D721Med (cell line): ENCODE measurements around the gene LMNB1.
"Not testable (repeated sequence)": the region's sequence is repeated elsewhere in the genome, so short reads cannot be mapped to it uniquely, and the experiment has no call there.

Experiments used
- DNase-seq: peaks from one replicate; pipeline ENCODE4 v3.0.0; 2011; ENCODE audit warnings: low spot score; ENCODE audit not compliant: insufficient read length
- FAIRE-seq: peaks from 2 replicates; lab custom pipeline; 2011; peaks lifted over from hg19 to GRCh38; lab: Jason Lieb, UNC
- CTCF ChIP-seq: IDR thresholded peaks from 2 replicates; pipeline ENCODE4 v1.5.1; 2012; ENCODE audit warnings: mild to moderate bottlenecking, control low read depth; ENCODE audit not compliant: insufficient read depth; ENCODE audit errors: missing control alignments

The LMNB1 gene

DNA sequence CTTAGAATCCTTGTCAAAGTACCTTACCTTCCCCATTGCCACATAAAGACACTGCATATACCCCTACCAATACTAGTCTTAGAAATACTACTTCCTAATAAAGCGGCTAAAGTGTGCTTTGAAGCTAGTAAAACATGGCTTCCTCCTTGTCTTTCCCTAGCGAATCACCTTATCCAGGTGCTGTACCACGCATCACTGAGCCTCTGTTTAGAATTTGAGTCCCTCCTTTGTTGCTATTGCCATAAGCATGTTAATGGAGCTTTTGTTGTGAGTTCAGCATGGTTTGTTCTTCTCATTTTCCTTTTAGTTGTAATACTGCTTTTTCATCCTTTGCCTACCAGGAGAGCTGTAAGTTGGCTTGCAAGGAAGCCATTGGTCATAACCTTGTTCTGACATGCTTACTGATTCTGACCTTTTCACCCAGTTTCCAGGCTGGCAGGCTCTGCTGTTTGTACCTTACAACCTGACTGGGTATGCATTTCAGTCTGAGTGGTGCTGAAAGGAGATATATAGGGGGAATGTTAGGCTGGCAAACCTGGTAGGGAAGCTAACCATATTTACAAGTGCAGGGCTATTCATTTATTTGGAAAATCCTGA lies 49.8 kb downstream of the LMNB1 start:
- no peak for TF ChIP-seq CTCF
- DNase-seq, result no peak
- FAIRE-seq, result no peak

- FAIRE-seq (no peak), DNase-seq (no peak)
These were observed 52.2 kb downstream of the LMNB1 start for GRCh38 chr5:126829098-126829497.

GRCh38 chr5:126830061-126830460 lies 53.1 kb downstream of the LMNB1 start:
- no peak for DNase-seq
- no peak for FAIRE-seq
- no peak for TF ChIP-seq CTCF

More at GRCh38 chr5:126829098-126829497, 52.2 kb downstream of the LMNB1 start:
- no peak for TF ChIP-seq CTCF

- TF ChIP-seq CTCF, result no peak
- DNase-seq (no peak), FAIRE-seq (peak; percentile 25)
These were observed 54.2 kb downstream of the LMNB1 start for GRCh38 chr5:126831156-126831555.

DNA sequence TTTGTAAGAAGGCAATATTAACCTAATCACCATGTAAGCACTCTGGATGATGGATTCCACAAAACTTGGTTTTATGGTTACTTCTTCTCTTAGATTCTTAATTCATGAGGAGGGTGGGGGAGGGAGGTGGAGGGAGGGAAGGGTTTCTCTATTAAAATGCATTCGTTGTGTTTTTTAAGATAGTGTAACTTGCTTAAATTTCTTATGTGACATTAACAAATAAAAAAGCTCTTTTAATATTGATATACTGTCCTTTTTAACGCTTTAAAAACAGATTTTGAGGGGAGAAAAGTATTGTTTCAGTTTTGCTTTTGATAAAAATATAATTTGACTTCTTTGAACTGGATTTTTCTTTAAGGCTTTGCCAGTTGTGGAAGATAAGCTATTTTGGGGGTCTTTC lies 59.8 kb downstream of the LMNB1 start:
- FAIRE-seq, result no peak
- no peak for TF ChIP-seq CTCF

GRCh38 chr5:126837242-126837641 lies 60.3 kb downstream of the LMNB1 start:
- DNase-seq, result no peak
- no peak for FAIRE-seq
- TF ChIP-seq CTCF, result no peak

More for the DNA sequence above, 59.8 kb downstream of the LMNB1 start:
- DNase-seq, result no peak

DNA sequence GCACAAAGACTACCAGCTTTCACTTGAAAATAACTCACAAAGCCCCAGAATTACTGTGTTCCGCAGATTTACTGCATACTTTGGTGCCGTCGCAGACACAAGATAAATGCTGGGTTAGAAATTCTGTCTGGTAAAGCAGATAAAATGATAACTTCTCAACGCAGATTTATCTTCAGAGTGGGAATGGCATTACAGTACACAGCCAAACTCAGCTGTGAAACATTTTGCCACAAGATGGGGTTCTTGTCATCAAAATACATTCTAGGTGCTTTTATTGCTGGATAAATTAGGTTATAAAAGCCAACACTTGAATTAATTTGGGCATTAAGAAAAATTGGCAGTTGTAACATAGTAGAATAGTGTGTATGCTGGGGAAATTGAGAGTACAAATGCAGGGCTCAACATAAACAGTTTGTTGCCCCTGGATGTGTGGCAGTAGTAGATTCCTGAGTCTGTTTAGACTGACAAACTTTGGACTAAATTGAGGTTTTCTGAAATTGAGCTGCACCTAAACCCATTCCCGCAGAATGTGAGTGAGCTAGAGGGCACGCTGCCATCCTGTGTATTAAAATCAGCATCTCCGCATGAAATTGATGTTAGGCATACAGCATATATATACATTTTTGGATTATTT lies 61.1 kb downstream of the LMNB1 start:
- TF ChIP-seq CTCF, result peak; percentile 34
- no peak for DNase-seq
- FAIRE-seq, result no peak

DNA sequence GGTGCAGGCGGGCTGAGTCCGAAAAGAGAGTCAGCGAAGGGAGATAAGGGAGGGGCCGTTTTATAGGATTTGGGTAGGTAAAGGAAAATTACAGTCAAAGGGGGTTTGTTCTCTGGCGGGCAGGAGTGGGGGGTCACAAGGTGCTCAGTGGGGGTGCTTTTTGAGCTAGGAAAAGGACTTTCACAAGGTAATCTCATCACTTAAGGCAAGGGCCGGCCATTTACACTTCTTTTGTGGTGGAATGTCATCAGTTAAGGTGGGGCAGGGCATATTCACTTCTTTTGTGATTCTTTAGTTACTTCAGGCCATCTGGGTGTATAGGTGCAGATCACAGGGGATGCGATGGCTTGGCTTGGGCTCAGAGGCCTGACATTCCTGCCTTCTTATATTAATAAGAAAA lies 62.5 kb downstream of the LMNB1 start:
- not testable (repeated sequence) for FAIRE-seq, DNase-seq

- FAIRE-seq, DNase-seq: not testable (repeated sequence)
These were observed 66.4 kb downstream of the LMNB1 start for GRCh38 chr5:126843375-126843774.

DNA sequence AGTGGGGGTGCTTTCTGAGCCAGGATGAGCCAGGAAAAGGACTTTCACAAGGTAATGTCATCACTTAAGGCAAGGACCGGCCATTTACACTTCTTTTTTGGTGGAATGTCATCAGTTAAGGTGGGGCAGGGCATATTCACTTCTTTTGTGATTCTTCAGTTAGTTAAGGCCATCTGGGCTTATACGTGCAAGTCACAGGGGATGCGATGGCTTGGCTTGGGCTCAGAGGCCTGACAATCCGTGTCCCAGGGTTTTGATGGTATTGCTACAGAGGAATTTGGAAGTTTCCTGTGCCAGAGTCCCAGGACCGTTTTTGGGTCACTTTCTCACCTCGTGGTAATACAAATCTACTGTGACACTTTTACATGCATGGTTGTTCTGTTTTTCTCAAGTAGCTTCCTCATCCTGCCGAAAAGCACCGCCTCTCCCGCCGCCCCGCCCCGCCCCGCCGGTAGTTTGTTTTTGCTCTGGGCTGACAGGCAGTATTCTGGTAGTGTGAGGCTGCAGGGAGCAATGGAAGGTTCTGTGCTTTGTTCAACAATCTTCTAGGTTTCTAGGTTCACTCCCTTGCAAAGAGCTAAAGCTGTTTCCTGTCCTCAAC lies 68.6 kb downstream of the LMNB1 start:
- not testable (repeated sequence) for FAIRE-seq, DNase-seq
